Mononuclear cell (primary cell): ENCODE measurements around the gene PRSS37. TPM values are rescaled to one million over a fixed set of nuclear protein-coding genes. Genes with fewer than 3 reads are reported as not detected.

Experiments
- H3K27me3 ChIP-seq: 2 replicates; pipeline ENCODE4 v1.6.0; 2011; ENCODE audit warnings: low read length, control low read depth; ENCODE audit not compliant: insufficient read depth
- H3K4me1 ChIP-seq: 2 replicates; pipeline ENCODE4 v1.5.1; 2011; ENCODE audit warnings: mild to moderate bottlenecking, low read length, control low read depth; ENCODE audit not compliant: insufficient read depth
- H3K4me3 ChIP-seq: 2 replicates; pipeline ENCODE4 v1.5.1; 2011; ENCODE audit warnings: mild to moderate bottlenecking, low read length, moderate library complexity
- H3K9me3 ChIP-seq: 2 replicates; pipeline ENCODE4 v1.5.1; 2011; ENCODE audit warnings: low read depth, mild to moderate bottlenecking, control low read depth, low read length
- total RNA-seq: library from RNA; depleted of rRNA; stranded (reverse); fragments of >200 nt; gene quantifications from one replicate; pipeline ENCODE4 v1.2.3, GENCODE V29; 2012

Gene PRSS37
- total RNA-seq, result 0.10 TPM

GRCh38 chr7:141841385-141841784, at the start of gene PRSS37:
Gene PRSS37 (minus strand): TSS chr7:141841485. CDS start chr7:141841049, 436 bp downstream.
- Histone ChIP-seq H3K27me3 (no peaks in the 10 kb centered on the region), H3K4me1 (no peaks in the 10 kb centered on the region)

GRCh38 chr7:141889321-141889720, 48.0 kb upstream of the PRSS37 start:
- peaks cover 32% of the 10 kb centered on the region for H3K4me1 ChIP-seq
- no peaks in the 10 kb centered on the region for H3K9me3 ChIP-seq
- H3K4me3 ChIP-seq, result no peak overlapping the region
- H3K27me3 ChIP-seq, result no peaks in the 10 kb centered on the region

More at GRCh38 chr7:141841385-141841784, at the start of gene PRSS37:
- H3K9me3 ChIP-seq, result no peaks in the 10 kb centered on the region
- no peak within 1 kb of the TSS for H3K4me3 ChIP-seq

- peaks cover 32% of the 10 kb centered on the region for H3K4me1 ChIP-seq
- no peaks in the 10 kb centered on the region for H3K9me3 ChIP-seq
- no peaks in the 10 kb centered on the region for H3K27me3 ChIP-seq
- H3K4me3 ChIP-seq, result no peak overlapping the region
Measured at GRCh38 chr7:141884539-141885225, 43.4 kb upstream of the PRSS37 start.

GRCh38 chr7:141880960-141881359, 39.7 kb upstream of the PRSS37 start:
- no peaks in the 10 kb centered on the region for H3K27me3 ChIP-seq

GRCh38 chr7:141877365-141877764, 36.1 kb upstream of the PRSS37 start:
- Histone ChIP-seq H3K4me3 (no peak overlapping the region), H3K27me3 (no peaks in the 10 kb centered on the region), H3K4me1 (peaks cover 11% of the 10 kb centered on the region), H3K9me3 (no peaks in the 10 kb centered on the region)

More at GRCh38 chr7:141880960-141881359, 39.7 kb upstream of the PRSS37 start:
- no peak overlapping the region for H3K4me3 ChIP-seq
- H3K9me3 ChIP-seq, result no peaks in the 10 kb centered on the region
- peaks cover 17% of the 10 kb centered on the region for H3K4me1 ChIP-seq

- Histone ChIP-seq H3K9me3 (no peaks in the 10 kb centered on the region), H3K27me3 (no peaks in the 10 kb centered on the region), H3K4me3 (no peak overlapping the region), H3K4me1 (peaks cover 11% of the 10 kb centered on the region)
Measured at GRCh38 chr7:141876371-141876770, 35.1 kb upstream of the PRSS37 start.

- no peak overlapping the region for H3K4me3 ChIP-seq
- H3K4me1 ChIP-seq, result peaks cover 11% of the 10 kb centered on the region
- no peaks in the 10 kb centered on the region for H3K27me3 ChIP-seq
- no peaks in the 10 kb centered on the region for H3K9me3 ChIP-seq
Measured at GRCh38 chr7:141875453-141875852, 34.2 kb upstream of the PRSS37 start.

GRCh38 chr7:141874787-141875186, 33.5 kb upstream of the PRSS37 start:
- H3K4me1 ChIP-seq, result peaks cover 11% of the 10 kb centered on the region
- H3K9me3 ChIP-seq, result no peaks in the 10 kb centered on the region
- H3K27me3 ChIP-seq, result no peaks in the 10 kb centered on the region
- no peak overlapping the region for H3K4me3 ChIP-seq

- Histone ChIP-seq H3K4me3 (no peak overlapping the region), H3K27me3 (no peaks in the 10 kb centered on the region), H3K4me1 (peaks cover 11% of the 10 kb centered on the region), H3K9me3 (no peaks in the 10 kb centered on the region)
Measured at GRCh38 chr7:141872931-141873330, 31.6 kb upstream of the PRSS37 start.

GRCh38 chr7:141866974-141867373, 25.7 kb upstream of the PRSS37 start:
- H3K4me3 ChIP-seq, result no peak overlapping the region
- H3K4me1 ChIP-seq, result peaks cover 11% of the 10 kb centered on the region
- no peaks in the 10 kb centered on the region for H3K27me3 ChIP-seq
- no peaks in the 10 kb centered on the region for H3K9me3 ChIP-seq

- H3K9me3 ChIP-seq, result no peaks in the 10 kb centered on the region
- H3K27me3 ChIP-seq, result no peaks in the 10 kb centered on the region
- no peak overlapping the region for H3K4me3 ChIP-seq
- H3K4me1 ChIP-seq, result peaks cover 11% of the 10 kb centered on the region
Measured at GRCh38 chr7:141864765-141865447, 23.6 kb upstream of the PRSS37 start.

- Histone ChIP-seq H3K27me3 (no peaks in the 10 kb centered on the region), H3K9me3 (peaks cover 18% of the 10 kb centered on the region), H3K4me3 (no peak overlapping the region), H3K4me1 (peaks cover 9% of the 10 kb centered on the region)
Measured at GRCh38 chr7:141860207-141860606, 18.9 kb upstream of the PRSS37 start.

GRCh38 chr7:141847996-141848395, 6.7 kb upstream of the PRSS37 start:
- Histone ChIP-seq H3K9me3 (no peaks in the 10 kb centered on the region), H3K27me3 (no peaks in the 10 kb centered on the region), H3K4me3 (no peak overlapping the region), H3K4me1 (no peaks in the 10 kb centered on the region)

GRCh38 chr7:141844256-141844655, 3.0 kb upstream of the PRSS37 start:
- Histone ChIP-seq H3K9me3 (no peaks in the 10 kb centered on the region), H3K4me3 (no peak overlapping the region), H3K4me1 (no peaks in the 10 kb centered on the region), H3K27me3 (no peaks in the 10 kb centered on the region)

GRCh38 chr7:141842904-141843303, 1.6 kb upstream of the PRSS37 start:
- Histone ChIP-seq H3K4me3 (no peak overlapping the region), H3K9me3 (no peaks in the 10 kb centered on the region), H3K27me3 (no peaks in the 10 kb centered on the region), H3K4me1 (no peaks in the 10 kb centered on the region)

GRCh38 chr7:141840708-141841107, 577 bp downstream of the PRSS37 start:
- no peaks in the 10 kb centered on the region for H3K4me1 ChIP-seq
- H3K27me3 ChIP-seq, result no peaks in the 10 kb centered on the region
- no peak overlapping the region for H3K4me3 ChIP-seq
- no peaks in the 10 kb centered on the region for H3K9me3 ChIP-seq
